Fibroblast of skin of back (primary cell): ENCODE data around the gene IFT43.

Experiments
- DNase-seq: peaks from one replicate; pipeline ENCODE4 v3.0.0-alpha.2; 2013

IFT43 gene

GRCh38 chr14:76083796-76084765 lies 98.5 kb downstream of the IFT43 start:
- no peak for DNase-seq

GRCh38 chr14:76085358-76085757 lies 99.8 kb downstream of the IFT43 start:
- DNase-seq: no peak

GRCh38 chr14:76086636-76087035 lies 101.1 kb downstream of the IFT43 start:
- no peak for DNase-seq

GRCh38 chr14:76088326-76088725 lies 102.8 kb downstream of the IFT43 start:
- DNase-seq: no peak

GRCh38 chr14:76088771-76089571 lies 103.4 kb downstream of the IFT43 start:
- DNase-seq: no peak

GRCh38 chr14:76089575-76089974 lies 104.0 kb downstream of the IFT43 start:
- no peak for DNase-seq

GRCh38 chr14:76090616-76091391 lies 105.2 kb downstream of the IFT43 start:
- DNase-seq: no peak

GRCh38 chr14:76093077-76093476 lies 107.5 kb downstream of the IFT43 start:
- no peak for DNase-seq

GRCh38 chr14:76096257-76096656 lies 110.7 kb downstream of the IFT43 start:
- DNase-seq: no peak

- DNase-seq: no peak
Measured at GRCh38 chr14:76097547-76097946, 112.0 kb downstream of the IFT43 start.

- no peak for DNase-seq
Measured at GRCh38 chr14:76098047-76098446, 112.5 kb downstream of the IFT43 start.

GRCh38 chr14:76098916-76099675 lies 113.5 kb downstream of the IFT43 start:
- DNase-seq: no peak

GRCh38 chr14:76100236-76100635 lies 114.7 kb downstream of the IFT43 start:
- no peak for DNase-seq

- no peak for DNase-seq
Measured at GRCh38 chr14:76101391-76102379, 116.1 kb downstream of the IFT43 start.

GRCh38 chr14:76104802-76105355 lies 119.3 kb downstream of the IFT43 start:
- no peak for DNase-seq

GRCh38 chr14:76106188-76106587 lies 120.6 kb downstream of the IFT43 start:
- no peak for DNase-seq

- no peak for DNase-seq
Measured at GRCh38 chr14:76109087-76109880, 123.7 kb downstream of the IFT43 start.

GRCh38 chr14:76112889-76113624 lies 127.5 kb downstream of the IFT43 start:
- no peak for DNase-seq

- DNase-seq: no peak
Measured at GRCh38 chr14:76113691-76114090, 128.1 kb downstream of the IFT43 start.
